HepG2 (cell line): ENCODE results near the gene TGFA. TPM values are rescaled to one million over a fixed set of nuclear protein-coding genes. Genes with fewer than 3 reads are reported as not detected.
A peak's percentile ranks its signal among the peaks of the same experiment; 100 is the strongest.

Experiments
- ATF6 ChIP-seq: sonication (generic); formaldehyde crosslinking; conservative IDR thresholded peaks from 2 replicates; pipeline ENCODE4 v1.4.0; 2020; ENCODE audit warnings: missing genetic modification reagents
- ELF4 ChIP-seq: sonication (generic); formaldehyde crosslinking; IDR thresholded peaks from 2 replicates; pipeline ENCODE4 v1.5.0; 2020; ENCODE audit warnings: missing genetic modification reagents, mild to moderate bottlenecking, moderate library complexity, borderline replicate concordance
- ERF ChIP-seq: IDR thresholded peaks from 2 replicates; pipeline ENCODE4 v1.6.1; 2018; ENCODE audit warnings: missing biosample characterization, missing genetic modification reagents
- GTF3A ChIP-seq: sonication (generic); formaldehyde crosslinking; conservative IDR thresholded peaks from 2 replicates; pipeline ENCODE4 v1.4.0; 2020; ENCODE audit warnings: mild to moderate bottlenecking, missing genetic modification reagents
- HOXA9 ChIP-seq: sonication (generic); formaldehyde crosslinking; IDR thresholded peaks from 2 replicates; pipeline ENCODE4 v1.8.1; 2022; ENCODE audit warnings: missing genetic modification reagents, mild to moderate bottlenecking, moderate library complexity, borderline replicate concordance
- MED1 ChIP-seq: sonication (generic); formaldehyde crosslinking; IDR thresholded peaks from 2 replicates; pipeline ENCODE4 v1.4.0; 2020; ENCODE audit warnings: missing genetic modification reagents
- MEIS2 ChIP-seq: sonication (generic); formaldehyde crosslinking; IDR thresholded peaks from 2 replicates; pipeline ENCODE4 v1.9.0; 2021; ENCODE audit warnings: mild to moderate bottlenecking, missing genetic modification reagents
- MXD4 ChIP-seq: IDR thresholded peaks from 2 replicates; pipeline ENCODE4 v1.6.1; 2016; ENCODE audit warnings: mild to moderate bottlenecking, missing biosample characterization, missing genetic modification reagents
- ONECUT2 ChIP-seq: sonication (generic); formaldehyde crosslinking; IDR thresholded peaks from 2 replicates; pipeline ENCODE4 v1.4.0; 2020; ENCODE audit warnings: missing genetic modification reagents
- ZBTB40 ChIP-seq, 2 experiments: fragments of 450-650 bp in 1 of 2; sonication (generic) in 1 of 2; formaldehyde crosslinking in 1 of 2; IDR thresholded peaks; 2 replicates each; pipeline versions ENCODE4 v1.6.1 to v1.8.0; 2016 to 2022; ENCODE audit warnings: antibody characterized with exemption in 1 of 2, mild to moderate bottlenecking in 1 of 2, missing genetic modification reagents in 1 of 2
- ZFP41 ChIP-seq: sonication (generic); formaldehyde crosslinking; IDR thresholded peaks from 2 replicates; pipeline ENCODE4 v1.4.0; 2020; ENCODE audit warnings: mild to moderate bottlenecking, missing genetic modification reagents, borderline replicate concordance
- ZFP62 ChIP-seq: sonication (generic); formaldehyde crosslinking; IDR thresholded peaks from 2 replicates; pipeline ENCODE4 v1.4.0; 2020; ENCODE audit warnings: missing genetic modification reagents
- ZNF263 ChIP-seq: sonication (generic); formaldehyde crosslinking; IDR thresholded peaks from 2 replicates; pipeline ENCODE4 v1.4.0; 2020; ENCODE audit warnings: missing genetic modification reagents
- ZNF44 ChIP-seq: sonication (generic); formaldehyde crosslinking; IDR thresholded peaks from 2 replicates; pipeline ENCODE4 v1.5.1; 2020; ENCODE audit warnings: mild to moderate bottlenecking, missing genetic modification reagents
- ZNF550 ChIP-seq: sonication (generic); formaldehyde crosslinking; IDR thresholded peaks from 2 replicates; pipeline ENCODE4 v1.4.0; 2020; ENCODE audit warnings: mild to moderate bottlenecking, missing genetic modification reagents, borderline replicate concordance
- ZNF747 ChIP-seq: sonication (generic); formaldehyde crosslinking; IDR thresholded peaks from 2 replicates; pipeline ENCODE4 v1.8.1; 2023; ENCODE audit warnings: missing genetic modification reagents, mild to moderate bottlenecking, borderline replicate concordance
- ZNF788 ChIP-seq: sonication (generic); formaldehyde crosslinking; IDR thresholded peaks from 2 replicates; pipeline ENCODE4 v1.5.0; 2020; ENCODE audit warnings: mild to moderate bottlenecking, missing genetic modification reagents, borderline replicate concordance
- ZNF878 ChIP-seq: sonication (generic); formaldehyde crosslinking; IDR thresholded peaks from 2 replicates; pipeline ENCODE4 v1.8.1; 2023; ENCODE audit warnings: mild to moderate bottlenecking, missing genetic modification reagents, moderate library complexity
- polyA plus RNA-seq, 8 experiments: library from polyadenylated mRNA; depleted of rRNA in 3 of 8; stranded (reverse) in 7 of 8; unstranded in 1 of 8; fragments of >200 nt; fragmentation: Illumina TruSeq in 4 of 8; extraction: Trizol in 4 of 8; gene quantifications; 2 replicates each; pipeline versions ENCODE4 v1.2.1 to v1.2.3, GENCODE V29; 2011 to 2016; ENCODE audit warnings: low read depth in 4 of 8, missing spikeins in 1 of 8, mixed read lengths in 1 of 8; ENCODE audit not compliant: insufficient read depth in 1 of 8
- total RNA-seq, 5 experiments: library from RNA; depleted of rRNA; stranded (reverse); fragments of >200 nt; fragmentation: Illumina TruSeq; extraction: Trizol; gene quantifications; 2 replicates each; pipeline ENCODE4 v1.2.3, GENCODE V29; 2016; ENCODE audit warnings: low read depth in 1 of 5

The TGFA gene
- total and polyA plus RNA-seq, 2 of the 13 experiments (the other 11 are each of a cell fraction or from before 2014, with no cell fraction given), result 7.8 to 15.3 TPM

GRCh38 chr2:70552501-70553333 is 909 bp downstream of the TGFA start (continued):
- 0 out of 2 replicates have a peak, but pooled peaks have one; percentile 36 for TF ChIP-seq MEIS2 (CRISPR knock-in tag)
- TF ChIP-seq GTF3A (CRISPR knock-in tag), result no peak
- TF ChIP-seq ERF (CRISPR knock-in tag), result peak; percentile 27; the same call in 1 of the 2 replicates
- no peak for TF ChIP-seq ZFP41 (CRISPR knock-in tag)
- TF ChIP-seq ATF6, result no peak
- no peak for TF ChIP-seq ZNF878
- 0 out of 2 replicates have a peak, but pooled peaks have one; percentile 39 for TF ChIP-seq ZNF44 (CRISPR knock-in tag)
- TF ChIP-seq MXD4, result no peak
- no peak for TF ChIP-seq ZBTB40 (IDR thresholded peaks at IDR 0.05)
- 0 out of 2 replicates have a peak, but pooled peaks have one; percentile 24 for TF ChIP-seq ZBTB40 (CRISPR knock-in tag; IDR thresholded peaks at IDR 0.05)
- 0 out of 2 replicates have a peak, but pooled peaks have one; percentile 37 for TF ChIP-seq ELF4 (CRISPR knock-in tag)
- TF ChIP-seq HOXA9, result no peak
- 0 out of 2 replicates have a peak, but pooled peaks have one; percentile 11 for TF ChIP-seq ZNF550 (CRISPR knock-in tag)
- no peak for TF ChIP-seq ZFP62 (CRISPR knock-in tag)
- TF ChIP-seq ONECUT2 (CRISPR knock-in tag), result no peak
- TF ChIP-seq ZNF747 (CRISPR knock-in tag), result 0 out of 2 replicates have a peak, but pooled peaks have one; percentile 29
- TF ChIP-seq ZNF263 (CRISPR knock-in tag), result peak; percentile 65
- peak; percentile 47; the same call in 1 of the 2 replicates for TF ChIP-seq ZNF788 (CRISPR knock-in tag)
- TF ChIP-seq MED1, result 0 out of 2 replicates have a peak, but pooled peaks have one; percentile 11
